GM10266 (cell line): ENCODE results near the gene ZNF423.

Experiments used
- DNase-seq: peaks from one replicate; pipeline ENCODE4 v3.0.0; 2012; ENCODE audit errors: extremely low spot score
- TF ChIP-seq, protein P1 (sequence below): IDR thresholded peaks from 2 replicates; pipeline ENCODE4 v1.5.1; 2012; ENCODE audit warnings: mild to moderate bottlenecking, low read depth; ENCODE audit not compliant: control insufficient read depth, insufficient read depth; ENCODE audit errors: missing control alignments

ZNF423 gene

GRCh38 chr16:49482690-49483089, 373.2 kb downstream of the ZNF423 start:
- TF ChIP-seq, protein P1, sequence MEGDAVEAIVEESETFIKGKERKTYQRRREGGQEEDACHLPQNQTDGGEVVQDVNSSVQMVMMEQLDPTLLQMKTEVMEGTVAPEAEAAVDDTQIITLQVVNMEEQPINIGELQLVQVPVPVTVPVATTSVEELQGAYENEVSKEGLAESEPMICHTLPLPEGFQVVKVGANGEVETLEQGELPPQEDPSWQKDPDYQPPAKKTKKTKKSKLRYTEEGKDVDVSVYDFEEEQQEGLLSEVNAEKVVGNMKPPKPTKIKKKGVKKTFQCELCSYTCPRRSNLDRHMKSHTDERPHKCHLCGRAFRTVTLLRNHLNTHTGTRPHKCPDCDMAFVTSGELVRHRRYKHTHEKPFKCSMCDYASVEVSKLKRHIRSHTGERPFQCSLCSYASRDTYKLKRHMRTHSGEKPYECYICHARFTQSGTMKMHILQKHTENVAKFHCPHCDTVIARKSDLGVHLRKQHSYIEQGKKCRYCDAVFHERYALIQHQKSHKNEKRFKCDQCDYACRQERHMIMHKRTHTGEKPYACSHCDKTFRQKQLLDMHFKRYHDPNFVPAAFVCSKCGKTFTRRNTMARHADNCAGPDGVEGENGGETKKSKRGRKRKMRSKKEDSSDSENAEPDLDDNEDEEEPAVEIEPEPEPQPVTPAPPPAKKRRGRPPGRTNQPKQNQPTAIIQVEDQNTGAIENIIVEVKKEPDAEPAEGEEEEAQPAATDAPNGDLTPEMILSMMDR: no peak
- no peak for DNase-seq

DNA sequence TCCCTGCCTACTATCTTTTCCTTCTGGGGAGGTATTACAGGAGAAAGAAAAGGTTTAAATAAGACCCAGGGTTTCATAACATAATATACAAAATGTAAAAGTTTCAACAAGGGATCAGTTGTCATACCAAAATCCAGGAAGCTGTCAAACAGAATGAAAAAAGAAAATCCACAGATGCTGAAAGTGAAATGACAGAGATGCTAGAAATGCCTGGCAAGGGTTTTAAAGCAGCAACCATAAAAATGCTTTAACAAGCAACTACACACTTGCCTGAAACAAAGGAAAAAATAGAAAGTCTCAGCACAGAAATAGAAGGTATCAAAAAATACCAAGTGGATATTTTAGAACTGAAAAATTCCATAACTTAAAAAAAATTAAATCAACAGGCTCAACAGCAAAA, 377.3 kb downstream of the ZNF423 start:
- TF ChIP-seq, protein P1: no peak
- no peak for DNase-seq

- TF ChIP-seq, protein P1: no peak
Measured at GRCh38 chr16:49478107-49478506, 377.8 kb downstream of the ZNF423 start.

GRCh38 chr16:49477250-49477895, 378.5 kb downstream of the ZNF423 start:
- no peak for DNase-seq
- TF ChIP-seq, protein P1: no peak

More at GRCh38 chr16:49478107-49478506, 377.8 kb downstream of the ZNF423 start:
- DNase-seq: no peak

- DNase-seq: no peak
- TF ChIP-seq, protein P1: no peak
Measured at GRCh38 chr16:49474741-49475140, 381.2 kb downstream of the ZNF423 start.

DNA sequence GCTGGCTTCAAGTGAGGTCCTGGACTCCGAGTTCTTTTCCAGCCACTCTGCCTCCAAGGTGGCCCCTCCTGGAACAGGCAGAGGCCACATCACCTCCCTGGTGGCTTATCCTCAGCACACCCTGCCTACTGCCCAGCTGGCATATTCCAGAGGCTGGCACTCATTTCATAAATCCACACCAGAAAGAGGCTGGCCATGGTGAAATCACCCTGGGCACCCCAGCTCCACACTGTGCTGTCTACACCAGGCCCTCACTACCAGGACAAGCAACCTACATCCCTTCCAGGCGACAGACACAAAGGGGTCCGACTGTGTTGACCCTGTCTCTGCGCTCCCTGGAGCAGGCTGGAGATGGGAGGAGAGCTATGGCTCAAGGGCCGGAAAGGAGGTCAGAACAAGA, 382.1 kb downstream of the ZNF423 start:
- TF ChIP-seq, protein P1: no peak
- no peak for DNase-seq

GRCh38 chr16:49473131-49473530, 382.8 kb downstream of the ZNF423 start:
- TF ChIP-seq, protein P1: no peak
- no peak for DNase-seq
